ENCODE measurements around the gene AGFG1.

DNA sequence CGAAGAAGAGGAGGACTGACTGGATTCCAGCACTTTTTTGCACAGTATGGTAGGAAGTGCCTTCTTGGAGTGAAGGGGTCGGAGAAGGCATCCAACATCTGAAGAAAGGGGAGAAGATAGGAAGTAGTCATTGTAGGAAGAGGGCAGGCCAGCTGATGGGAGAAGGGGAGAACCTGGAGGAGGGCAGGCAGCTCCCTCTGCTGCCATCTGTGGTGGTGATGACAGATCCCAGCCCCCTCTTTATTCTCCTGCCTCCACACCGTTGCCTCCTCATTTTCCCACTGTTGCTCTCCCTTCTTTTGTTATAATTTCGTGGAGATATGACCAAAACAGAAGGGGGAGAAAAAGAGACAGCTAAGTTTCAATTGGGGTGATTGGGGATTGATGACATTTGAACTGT is 123.8 kb downstream of the AGFG1 start:
- TF ChIP-seq YY1 (IDR thresholded peaks at IDR 0.05; ENCODE audit: insufficient read depth, insufficient read length) (no peak), SUZ12 (IDR thresholded peaks at IDR 0.05; ENCODE audit: extremely low read depth, insufficient read depth, insufficient read length) (no peak), ZNF274 (IDR thresholded peaks at IDR 0.05; ENCODE audit: low read depth, low read length) (no peak)
